Esophagus mucosa (tissue), 1 donor: Measurements from ENCODE around the gene SLC13A2. TPM values are rescaled to one million over a fixed set of nuclear protein-coding genes. Genes with fewer than 3 reads are reported as not detected.

Source experiments
- ATAC-seq: fragments of 200-7000 bp; cut with Tn5 transposase; one replicate; pipeline ENCODE4 v1.9.1; 2020
- total RNA-seq: library from RNA; stranded (reverse); gene quantifications from one replicate; pipeline ENCODE4 v1.2.4, GENCODE V29; 2023
- donor health status: DM: yes; HTN: yes; CAD: no.

Gene SLC13A2
- total RNA-seq, 1 donor from 2014 or later, result not detected

- ATAC-seq, result no peak
Observed at GRCh38 chr17:28471531-28472342, 1.7 kb upstream of the SLC13A2 start.

GRCh38 chr17:28472871-28473497 is 460 bp upstream of the SLC13A2 start:
- no peak for ATAC-seq

- ATAC-seq, result no peak
Observed at GRCh38 chr17:28474111-28474531, 677 bp downstream of the SLC13A2 start.

- no peak for ATAC-seq
Observed at GRCh38 chr17:28475151-28475900, 1.9 kb downstream of the SLC13A2 start.

- ATAC-seq, result no peak
Observed at GRCh38 chr17:28476076-28476865, 2.8 kb downstream of the SLC13A2 start.

GRCh38 chr17:28477928-28478327 is 4.5 kb downstream of the SLC13A2 start:
- ATAC-seq, result no peak

GRCh38 chr17:28478712-28479615 is 5.5 kb downstream of the SLC13A2 start:
- no peak for ATAC-seq

- no peak for ATAC-seq
Observed at GRCh38 chr17:28480278-28480677, 6.8 kb downstream of the SLC13A2 start.

GRCh38 chr17:28480799-28481571 is 7.5 kb downstream of the SLC13A2 start:
- no peak for ATAC-seq

GRCh38 chr17:28482551-28483199 is 9.2 kb downstream of the SLC13A2 start:
- ATAC-seq, result no peak

GRCh38 chr17:28484296-28484695 is 10.9 kb downstream of the SLC13A2 start:
- ATAC-seq, result no peak

GRCh38 chr17:28485049-28485448 is 11.6 kb downstream of the SLC13A2 start:
- no peak for ATAC-seq

- no peak for ATAC-seq
Observed at GRCh38 chr17:28487881-28488532, 14.6 kb downstream of the SLC13A2 start.

GRCh38 chr17:28488533-28489276 is 15.3 kb downstream of the SLC13A2 start:
- no peak for ATAC-seq

GRCh38 chr17:28491286-28491685 is 17.8 kb downstream of the SLC13A2 start:
- ATAC-seq, result no peak

GRCh38 chr17:28491860-28492259 is 18.4 kb downstream of the SLC13A2 start:
- ATAC-seq, result no peak

GRCh38 chr17:28492352-28493310 is 19.2 kb downstream of the SLC13A2 start:
- ATAC-seq, result peak; percentile 56

GRCh38 chr17:28493460-28493859 is 20.0 kb downstream of the SLC13A2 start:
- no peak for ATAC-seq
